Measurements from ENCODE around the gene RHOA.
A peak's percentile ranks its signal among the peaks of the same experiment; 100 is the strongest.

Gene RHOA

DNA sequence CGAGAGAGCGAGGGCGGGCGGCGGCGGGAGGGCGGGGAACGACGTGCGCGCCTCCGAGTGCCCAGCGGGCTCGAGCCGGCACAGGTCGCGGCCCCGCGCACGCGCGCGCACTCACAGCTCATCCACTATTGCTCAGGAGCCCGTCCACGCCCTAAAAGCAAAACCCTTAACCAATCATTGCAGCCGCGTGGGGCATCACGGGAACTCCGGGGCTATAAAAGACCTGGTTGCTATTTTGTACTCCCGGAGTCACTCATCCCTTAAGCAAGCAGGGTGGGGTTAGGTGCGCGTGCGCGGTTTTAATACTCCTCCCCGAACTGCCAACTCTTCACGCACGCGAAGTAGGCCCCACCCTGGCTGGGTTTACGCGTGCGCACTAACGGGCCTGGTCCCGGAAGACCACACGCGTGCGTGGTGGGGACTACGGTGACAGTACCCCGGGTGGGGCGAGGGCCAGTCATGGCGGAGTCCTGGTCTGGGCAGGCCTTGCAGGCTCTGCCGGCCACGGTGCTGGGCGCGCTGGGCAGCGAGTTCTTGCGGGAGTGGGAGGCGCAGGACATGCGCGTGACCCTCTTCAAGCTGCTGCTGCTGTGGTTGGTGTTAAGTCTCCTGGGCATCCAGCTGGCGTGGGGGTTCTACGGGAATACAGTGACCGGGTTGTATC, at the start of gene RHOA, which contains the start of gene TCTA:
Gene RHOA, minus strand, starts transcription at position 9 of the 664 bp plus-strand sequence. CDS start 36,387 bp downstream, outside the sequence.
Gene TCTA, plus strand, starts transcription at position 456 of the 664 bp plus-strand sequence. Its CDS starts 4 bp downstream, at position 460.
- peaks cover 8% of the 10 kb centered on the region for H3F3A ChIP-seq (ENCODE audit: control insufficient read depth, insufficient read depth)
- H3K27ac ChIP-seq (ENCODE audit: low read depth, low read length), result peak within 1 kb of the TSS; percentile 71
- peak within 1 kb of the TSS; percentile 97 for H3K4me2 ChIP-seq (ENCODE audit: low read length)
- H3K4me3 ChIP-seq (ENCODE audit: low read length), result peak within 1 kb of the TSS; percentile 96
- H3K27me3 ChIP-seq (ENCODE audit: control insufficient read depth, low read length), result no peaks in the 10 kb centered on the region
- no peaks in the 10 kb centered on the region for H3K9me3 ChIP-seq (ENCODE audit: control insufficient read depth, insufficient read depth, low read length)
- H3K79me2 ChIP-seq (ENCODE audit: control insufficient read depth, low read length), result peaks cover 80% of the 10 kb centered on the region
- H3K4me1 ChIP-seq (ENCODE audit: control insufficient read depth, low read length), result peaks cover 60% of the 10 kb centered on the region
- peaks cover 33% of the 10 kb centered on the region for H4K20me1 ChIP-seq (ENCODE audit: control insufficient read depth, insufficient read depth, low read depth, low read length)
- TF ChIP-seq, protein P1, sequence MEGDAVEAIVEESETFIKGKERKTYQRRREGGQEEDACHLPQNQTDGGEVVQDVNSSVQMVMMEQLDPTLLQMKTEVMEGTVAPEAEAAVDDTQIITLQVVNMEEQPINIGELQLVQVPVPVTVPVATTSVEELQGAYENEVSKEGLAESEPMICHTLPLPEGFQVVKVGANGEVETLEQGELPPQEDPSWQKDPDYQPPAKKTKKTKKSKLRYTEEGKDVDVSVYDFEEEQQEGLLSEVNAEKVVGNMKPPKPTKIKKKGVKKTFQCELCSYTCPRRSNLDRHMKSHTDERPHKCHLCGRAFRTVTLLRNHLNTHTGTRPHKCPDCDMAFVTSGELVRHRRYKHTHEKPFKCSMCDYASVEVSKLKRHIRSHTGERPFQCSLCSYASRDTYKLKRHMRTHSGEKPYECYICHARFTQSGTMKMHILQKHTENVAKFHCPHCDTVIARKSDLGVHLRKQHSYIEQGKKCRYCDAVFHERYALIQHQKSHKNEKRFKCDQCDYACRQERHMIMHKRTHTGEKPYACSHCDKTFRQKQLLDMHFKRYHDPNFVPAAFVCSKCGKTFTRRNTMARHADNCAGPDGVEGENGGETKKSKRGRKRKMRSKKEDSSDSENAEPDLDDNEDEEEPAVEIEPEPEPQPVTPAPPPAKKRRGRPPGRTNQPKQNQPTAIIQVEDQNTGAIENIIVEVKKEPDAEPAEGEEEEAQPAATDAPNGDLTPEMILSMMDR (IDR thresholded peaks at IDR 0.05; ENCODE audit: low read depth, low read length, poor library complexity, severe bottlenecking), result no peak
- TF ChIP-seq EZH2phosphoT487 (IDR thresholded peaks at IDR 0.05; ENCODE audit: borderline replicate concordance, low read length), result no peak
- no peaks in the 10 kb centered on the region for H3K9me2 ChIP-seq (replicated peaks; ENCODE audit: control insufficient read depth, low read length)
- peaks cover 62% of the 10 kb centered on the region for H3K36me3 ChIP-seq (ENCODE audit: control insufficient read depth, low read length)

DNA sequence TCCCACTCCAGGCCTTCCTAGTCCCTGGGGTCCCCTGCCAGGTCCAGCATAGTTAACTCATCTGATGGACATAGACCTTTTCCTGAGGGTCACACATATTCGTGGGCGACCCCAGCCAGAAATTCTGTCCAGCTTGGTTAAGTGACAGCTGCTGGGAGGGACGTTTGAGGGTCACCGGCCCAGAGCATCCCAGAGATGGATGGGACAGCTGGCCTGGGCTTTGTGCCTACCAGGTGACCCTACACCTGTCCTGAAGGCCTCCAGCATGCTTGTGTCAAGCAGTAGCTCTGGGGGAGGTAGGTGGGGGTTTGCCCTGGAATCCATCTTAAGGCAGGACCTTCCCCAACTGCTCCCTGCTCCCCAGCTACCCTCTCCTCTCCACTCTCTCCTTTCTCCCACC, 49.2 kb upstream of the RHOA start:
- H3K27ac ChIP-seq (ENCODE audit: low read depth, low read length), result no peak overlapping the region
- H3K4me2 ChIP-seq (ENCODE audit: low read length), result no peak overlapping the region
- H3K36me3 ChIP-seq (ENCODE audit: control insufficient read depth, low read length), result no peaks in the 10 kb centered on the region
- no peaks in the 10 kb centered on the region for H3K27me3 ChIP-seq (ENCODE audit: control insufficient read depth, low read length)
- no peaks in the 10 kb centered on the region for H3F3A ChIP-seq (ENCODE audit: control insufficient read depth, insufficient read depth)
- no peaks in the 10 kb centered on the region for H3K79me2 ChIP-seq (ENCODE audit: control insufficient read depth, low read length)
- no peaks in the 10 kb centered on the region for H3K9me3 ChIP-seq (ENCODE audit: control insufficient read depth, insufficient read depth, low read length)
- H3K9me2 ChIP-seq (replicated peaks; ENCODE audit: control insufficient read depth, low read length), result no peaks in the 10 kb centered on the region
- no peaks in the 10 kb centered on the region for H3K4me1 ChIP-seq (ENCODE audit: control insufficient read depth, low read length)
- no peak overlapping the region for H3K4me3 ChIP-seq (ENCODE audit: low read length)
- H4K20me1 ChIP-seq (ENCODE audit: control insufficient read depth, insufficient read depth, low read depth, low read length), result no peaks in the 10 kb centered on the region
- TF ChIP-seq, protein P1 (IDR thresholded peaks at IDR 0.05; ENCODE audit: low read depth, low read length, poor library complexity, severe bottlenecking), result no peak
- no peak for TF ChIP-seq EZH2phosphoT487 (IDR thresholded peaks at IDR 0.05; ENCODE audit: borderline replicate concordance, low read length)

DNA sequence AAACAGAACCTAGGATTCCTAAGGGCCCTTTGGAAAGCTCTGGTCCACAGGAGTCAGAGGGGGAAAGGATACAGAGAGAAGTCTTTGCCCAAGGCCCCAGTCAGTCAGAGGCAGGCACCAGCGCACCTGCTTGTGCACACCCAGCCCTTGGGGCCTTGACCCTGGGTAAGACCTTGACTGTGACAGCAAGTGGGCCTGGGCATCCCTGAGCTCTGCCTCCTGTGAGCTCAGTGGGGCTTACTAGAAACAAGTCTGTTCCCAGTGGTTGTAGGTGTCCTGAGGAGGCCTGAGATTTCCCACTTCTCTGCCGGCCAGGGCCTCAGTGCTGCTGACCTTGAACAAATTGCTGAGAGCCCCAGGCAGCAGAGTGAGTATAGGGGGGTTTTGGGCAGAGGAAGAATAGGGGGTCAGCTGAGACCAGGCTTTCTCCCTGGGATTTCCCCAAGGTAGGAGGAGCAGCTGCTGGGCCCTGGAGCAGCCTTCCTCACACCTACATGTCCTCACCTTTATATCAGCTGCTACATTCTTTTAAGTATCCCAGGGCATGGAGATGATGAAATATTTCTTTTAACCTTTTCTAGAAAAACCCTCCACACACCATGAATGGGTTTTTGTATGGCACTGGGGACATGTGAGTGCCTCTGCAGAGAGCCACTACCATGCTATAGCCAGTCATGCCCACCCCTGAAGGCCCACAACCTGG, 48.6 kb upstream of the RHOA start:
- H3K79me2 ChIP-seq (ENCODE audit: control insufficient read depth, low read length), result no peaks in the 10 kb centered on the region
- H3K4me3 ChIP-seq (ENCODE audit: low read length), result no peak overlapping the region
- no peak overlapping the region for H3K27ac ChIP-seq (ENCODE audit: low read depth, low read length)
- H3K9me2 ChIP-seq (replicated peaks; ENCODE audit: control insufficient read depth, low read length), result no peaks in the 10 kb centered on the region
- no peaks in the 10 kb centered on the region for H4K20me1 ChIP-seq (ENCODE audit: control insufficient read depth, insufficient read depth, low read depth, low read length)
- no peak for TF ChIP-seq EZH2phosphoT487 (IDR thresholded peaks at IDR 0.05; ENCODE audit: borderline replicate concordance, low read length)
- TF ChIP-seq, protein P1 (IDR thresholded peaks at IDR 0.05; ENCODE audit: low read depth, low read length, poor library complexity, severe bottlenecking), result no peak
- no peaks in the 10 kb centered on the region for H3K36me3 ChIP-seq (ENCODE audit: control insufficient read depth, low read length)
- no peaks in the 10 kb centered on the region for H3K9me3 ChIP-seq (ENCODE audit: control insufficient read depth, insufficient read depth, low read length)
- no peaks in the 10 kb centered on the region for H3K4me1 ChIP-seq (ENCODE audit: control insufficient read depth, low read length)
- no peaks in the 10 kb centered on the region for H3F3A ChIP-seq (ENCODE audit: control insufficient read depth, insufficient read depth)
- no peak overlapping the region for H3K4me2 ChIP-seq (ENCODE audit: low read length)
- no peaks in the 10 kb centered on the region for H3K27me3 ChIP-seq (ENCODE audit: control insufficient read depth, low read length)
